ENCODE measurements around the gene SH3YL1.

Gene SH3YL1

DNA sequence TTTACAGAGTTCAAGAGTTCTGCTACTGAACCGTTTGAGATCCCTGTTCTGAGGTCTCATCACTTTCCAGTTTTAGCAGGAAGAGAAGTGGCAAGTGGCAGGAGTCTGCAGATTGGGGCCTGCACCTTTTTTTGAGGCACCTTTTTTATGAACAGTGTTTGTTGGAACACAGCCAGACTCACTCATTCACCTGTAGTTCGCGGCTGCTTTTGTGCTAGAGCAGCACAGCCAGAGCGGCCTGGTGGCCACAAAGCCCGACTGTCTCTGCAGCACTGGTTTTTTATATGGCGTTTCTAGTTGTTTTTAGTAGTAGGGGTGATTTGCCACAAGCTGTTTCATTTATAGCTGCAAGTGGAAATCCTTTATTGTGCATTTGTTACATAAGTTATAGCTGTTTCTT, 9.5 kb upstream of the SH3YL1 start:
- H3K79me1 ChIP-seq (ENCODE audit: low read length): peaks cover 19% of the 10 kb centered on the region
- no peak overlapping the region for H3K27ac ChIP-seq (ENCODE audit: low read depth, low read length)
- no peak overlapping the region for H3K18ac ChIP-seq (ENCODE audit: low read length)
- H2BK5ac ChIP-seq (ENCODE audit: low read length): no peak overlapping the region
- H3K79me2 ChIP-seq (ENCODE audit: control insufficient read depth, insufficient read depth, low read length): peaks cover 56% of the 10 kb centered on the region
- H3K4me3 ChIP-seq (ENCODE audit: low read length): no peak overlapping the region
- no peak overlapping the region for H2BK120ac ChIP-seq (ENCODE audit: low read depth, low read length)
- no peak overlapping the region for H4K5ac ChIP-seq (ENCODE audit: low read length)
- no peak overlapping the region for H3K23ac ChIP-seq (ENCODE audit: low read length)
- peaks cover 6% of the 10 kb centered on the region for H3K36me3 ChIP-seq (ENCODE audit: control insufficient read depth, insufficient read depth, low read length)
- no peak overlapping the region for H2BK15ac ChIP-seq (replicated peaks; ENCODE audit: low read depth)
- no peak overlapping the region for H3K4me2 ChIP-seq (ENCODE audit: low read length)
- H3K9ac ChIP-seq (ENCODE audit: low read length): no peak overlapping the region
- no peak overlapping the region for H4K8ac ChIP-seq (ENCODE audit: low read depth, low read length)
- no peaks in the 10 kb centered on the region for H3K4me1 ChIP-seq (ENCODE audit: control insufficient read depth, low read depth, low read length)
- H3K56ac ChIP-seq (ENCODE audit: low read length): no peak overlapping the region
- no peak overlapping the region for H2AK5ac ChIP-seq (ENCODE audit: low read length)
- no peaks in the 10 kb centered on the region for H3K27me3 ChIP-seq (ENCODE audit: insufficient read depth, low read length, poor library complexity)
- no CpG with 5 or more reads among the region's 6 CpGs for WGBS (ENCODE audit: extremely low coverage, insufficient coverage, low lambda C conversion rate)
- DNase-seq: no peak
- H3K4ac ChIP-seq (ENCODE audit: low read depth, low read length): no peak overlapping the region

DNA sequence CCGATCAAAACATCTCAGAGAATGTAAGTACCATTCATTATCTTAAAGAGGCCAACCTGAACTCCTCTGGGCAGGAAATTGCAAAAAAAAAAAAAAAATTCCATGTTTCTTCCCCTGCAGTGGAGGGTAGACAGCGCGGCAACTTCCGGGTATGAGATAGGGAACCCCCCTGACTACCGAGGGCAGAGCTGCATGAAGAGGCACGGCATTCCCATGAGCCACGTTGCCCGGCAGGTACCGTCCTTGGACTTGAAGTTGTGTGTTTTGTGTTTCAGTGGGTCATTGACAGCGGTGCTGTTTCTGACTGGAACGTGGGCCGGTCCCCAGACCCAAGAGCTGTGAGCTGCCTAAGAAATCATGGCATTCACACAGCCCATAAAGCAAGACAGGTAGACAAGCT, 8.1 kb upstream of the SH3YL1 start:
- no peak overlapping the region for H2BK120ac ChIP-seq (ENCODE audit: low read depth, low read length)
- H2AK5ac ChIP-seq (ENCODE audit: low read length): no peak overlapping the region
- peaks cover 17% of the 10 kb centered on the region for H3K79me1 ChIP-seq (ENCODE audit: low read length)
- no peak overlapping the region for H3K4me3 ChIP-seq (ENCODE audit: low read length)
- no peak overlapping the region for H4K8ac ChIP-seq (ENCODE audit: low read depth, low read length)
- H4K5ac ChIP-seq (ENCODE audit: low read length): no peak overlapping the region
- H3K79me2 ChIP-seq (ENCODE audit: control insufficient read depth, insufficient read depth, low read length): peaks cover 70% of the 10 kb centered on the region
- H3K56ac ChIP-seq (ENCODE audit: low read length): no peak overlapping the region
- H3K27ac ChIP-seq (ENCODE audit: low read depth, low read length): no peak overlapping the region
- WGBS (ENCODE audit: extremely low coverage, insufficient coverage, low lambda C conversion rate): no CpG with 5 or more reads among the region's 12 CpGs
- H2BK5ac ChIP-seq (ENCODE audit: low read length): no peak overlapping the region
- no peak overlapping the region for H2BK15ac ChIP-seq (replicated peaks; ENCODE audit: low read depth)
- no peak for DNase-seq
- H3K4me1 ChIP-seq (ENCODE audit: control insufficient read depth, low read depth, low read length): no peaks in the 10 kb centered on the region
- H3K9ac ChIP-seq (ENCODE audit: low read length): no peak overlapping the region
- no peak overlapping the region for H3K4ac ChIP-seq (ENCODE audit: low read depth, low read length)
- no peak overlapping the region for H3K18ac ChIP-seq (ENCODE audit: low read length)
- no peak overlapping the region for H3K23ac ChIP-seq (ENCODE audit: low read length)
- peaks cover 1% of the 10 kb centered on the region for H3K36me3 ChIP-seq (ENCODE audit: control insufficient read depth, insufficient read depth, low read length)
- no peak overlapping the region for H3K4me2 ChIP-seq (ENCODE audit: low read length)
- H3K27me3 ChIP-seq (ENCODE audit: insufficient read depth, low read length, poor library complexity): no peaks in the 10 kb centered on the region

DNA sequence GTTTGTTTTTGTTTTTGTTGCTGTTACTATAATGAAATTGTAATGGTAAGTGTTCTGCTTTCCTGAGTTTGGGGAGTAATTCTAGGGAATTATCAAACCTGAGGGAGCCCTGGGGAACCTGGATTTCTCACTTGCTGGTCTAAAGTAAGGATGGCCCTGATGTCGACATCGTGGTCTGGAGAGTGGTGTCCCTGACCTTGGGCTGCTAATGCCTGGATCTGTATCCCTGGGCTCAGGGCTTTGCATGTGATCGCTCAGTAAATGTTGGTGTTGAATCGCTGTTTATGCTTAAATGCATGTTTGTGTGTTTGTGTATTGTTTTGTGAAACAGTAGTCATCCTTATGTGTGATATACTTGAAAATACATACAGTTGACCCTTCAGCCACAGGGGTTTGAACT, 7.0 kb upstream of the SH3YL1 start:
- Histone ChIP-seq H3K79me2 (ENCODE audit: control insufficient read depth, insufficient read depth, low read length) (peaks cover 74% of the 10 kb centered on the region), H3K27me3 (ENCODE audit: insufficient read depth, low read length, poor library complexity) (no peaks in the 10 kb centered on the region), H3K4me3 (ENCODE audit: low read length) (no peak overlapping the region), H3K27ac (ENCODE audit: low read depth, low read length) (no peak overlapping the region), H3K4ac (ENCODE audit: low read depth, low read length) (no peak overlapping the region), H3K23ac (ENCODE audit: low read length) (no peak overlapping the region), H2BK5ac (ENCODE audit: low read length) (no peak overlapping the region), H4K8ac (ENCODE audit: low read depth, low read length) (no peak overlapping the region), H4K5ac (ENCODE audit: low read length) (no peak overlapping the region), H3K18ac (ENCODE audit: low read length) (no peak overlapping the region), H3K9ac (ENCODE audit: low read length) (no peak overlapping the region), H3K79me1 (ENCODE audit: low read length) (peaks cover 13% of the 10 kb centered on the region), H2BK15ac (replicated peaks; ENCODE audit: low read depth) (no peak overlapping the region), H2BK120ac (ENCODE audit: low read depth, low read length) (no peak overlapping the region), H3K56ac (ENCODE audit: low read length) (no peak overlapping the region), H2AK5ac (ENCODE audit: low read length) (no peak overlapping the region), H3K4me1 (ENCODE audit: control insufficient read depth, low read depth, low read length) (peaks cover 1% of the 10 kb centered on the region), H3K36me3 (ENCODE audit: control insufficient read depth, insufficient read depth, low read length) (no peaks in the 10 kb centered on the region), H3K4me2 (ENCODE audit: low read length) (no peak overlapping the region)
- no CpG with 5 or more reads among the region's 4 CpGs for WGBS (ENCODE audit: extremely low coverage, insufficient coverage, low lambda C conversion rate)
- DNase-seq: no peak

DNA sequence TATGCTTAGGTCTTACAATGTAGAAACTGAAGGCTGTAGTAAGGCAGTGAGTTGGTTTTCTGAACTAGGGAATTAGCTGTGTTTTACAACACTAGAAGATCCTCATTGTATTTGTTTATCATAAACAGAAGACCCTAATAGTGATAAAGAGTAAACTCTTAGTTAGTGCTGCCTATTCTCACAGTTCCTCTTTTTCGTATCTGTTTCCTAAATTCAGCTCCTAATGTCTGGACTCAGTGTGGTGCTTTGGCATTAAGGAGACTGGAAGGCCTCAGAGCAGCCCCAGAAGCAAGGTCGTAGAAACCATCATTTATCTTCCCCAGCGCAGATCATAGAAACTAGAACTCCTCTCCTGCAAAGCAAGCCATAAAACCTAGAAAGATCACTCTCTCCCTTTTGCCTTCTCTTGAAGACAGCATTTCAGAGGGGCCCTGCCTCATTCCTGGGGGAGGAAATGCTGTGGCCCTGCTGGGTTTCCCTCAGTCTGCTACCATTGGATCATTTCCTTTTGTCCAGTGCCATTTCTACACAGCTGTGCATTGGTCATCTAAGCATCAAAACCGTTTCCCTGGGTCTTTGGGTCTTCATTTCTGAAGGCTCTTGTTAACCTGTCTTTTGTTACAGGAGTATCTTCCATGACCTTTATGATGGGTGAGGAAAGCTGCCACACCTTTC, 5.7 kb upstream of the SH3YL1 start:
- Histone ChIP-seq H3K9ac (ENCODE audit: low read length) (no peak overlapping the region), H3K23ac (ENCODE audit: low read length) (no peak overlapping the region), H3K27me3 (ENCODE audit: insufficient read depth, low read length, poor library complexity) (no peaks in the 10 kb centered on the region), H3K4me2 (ENCODE audit: low read length) (no peak overlapping the region), H3K56ac (ENCODE audit: low read length) (no peak overlapping the region), H3K79me1 (ENCODE audit: low read length) (peaks cover 14% of the 10 kb centered on the region), H3K79me2 (ENCODE audit: control insufficient read depth, insufficient read depth, low read length) (peaks cover 82% of the 10 kb centered on the region), H3K36me3 (ENCODE audit: control insufficient read depth, insufficient read depth, low read length) (no peaks in the 10 kb centered on the region), H2BK15ac (replicated peaks; ENCODE audit: low read depth) (no peak overlapping the region), H3K4me1 (ENCODE audit: control insufficient read depth, low read depth, low read length) (peaks cover 1% of the 10 kb centered on the region), H2BK120ac (ENCODE audit: low read depth, low read length) (no peak overlapping the region), H3K27ac (ENCODE audit: low read depth, low read length) (no peak overlapping the region), H2AK5ac (ENCODE audit: low read length) (no peak overlapping the region), H3K18ac (ENCODE audit: low read length) (no peak overlapping the region), H4K8ac (ENCODE audit: low read depth, low read length) (no peak overlapping the region), H4K5ac (ENCODE audit: low read length) (no peak overlapping the region), H3K4ac (ENCODE audit: low read depth, low read length) (no peak overlapping the region), H2BK5ac (ENCODE audit: low read length) (no peak overlapping the region), H3K4me3 (ENCODE audit: low read length) (no peak overlapping the region)
- no peak for DNase-seq
- WGBS (ENCODE audit: extremely low coverage, insufficient coverage, low lambda C conversion rate): no CpG with 5 or more reads among the region's 4 CpGs

DNA sequence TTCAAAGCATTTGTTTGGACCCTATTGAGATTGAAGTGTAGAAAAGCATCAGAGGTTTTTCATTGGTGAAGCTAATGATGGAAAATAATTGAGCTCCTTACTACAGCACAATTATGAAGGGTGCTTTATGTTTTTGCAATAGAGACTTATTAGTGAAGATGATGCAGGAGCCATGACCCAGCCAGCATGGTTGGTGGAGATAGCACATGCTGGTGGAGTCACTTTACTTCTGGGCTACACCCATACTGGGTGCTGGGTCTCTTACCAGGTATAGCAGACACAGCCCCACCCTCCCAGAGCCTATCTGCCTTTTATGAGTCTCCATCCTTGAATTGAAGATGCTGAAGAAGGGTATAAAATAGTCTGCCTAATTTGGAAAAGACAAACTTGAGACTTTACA, 4.5 kb upstream of the SH3YL1 start:
- H3K4me2 ChIP-seq (ENCODE audit: low read length): no peak overlapping the region
- H3K36me3 ChIP-seq (ENCODE audit: control insufficient read depth, insufficient read depth, low read length): no peaks in the 10 kb centered on the region
- no peak overlapping the region for H4K8ac ChIP-seq (ENCODE audit: low read depth, low read length)
- H3K4ac ChIP-seq (ENCODE audit: low read depth, low read length): no peak overlapping the region
- H2AK5ac ChIP-seq (ENCODE audit: low read length): no peak overlapping the region
- H3K23ac ChIP-seq (ENCODE audit: low read length): no peak overlapping the region
- H2BK120ac ChIP-seq (ENCODE audit: low read depth, low read length): no peak overlapping the region
- H3K27me3 ChIP-seq (ENCODE audit: insufficient read depth, low read length, poor library complexity): no peaks in the 10 kb centered on the region
- H2BK5ac ChIP-seq (ENCODE audit: low read length): no peak overlapping the region
- no peak overlapping the region for H4K5ac ChIP-seq (ENCODE audit: low read length)
- peaks cover 1% of the 10 kb centered on the region for H3K4me1 ChIP-seq (ENCODE audit: control insufficient read depth, low read depth, low read length)
- H2BK15ac ChIP-seq (replicated peaks; ENCODE audit: low read depth): no peak overlapping the region
- H3K27ac ChIP-seq (ENCODE audit: low read depth, low read length): no peak overlapping the region
- peaks cover 76% of the 10 kb centered on the region for H3K79me2 ChIP-seq (ENCODE audit: control insufficient read depth, insufficient read depth, low read length)
- H3K4me3 ChIP-seq (ENCODE audit: low read length): no peak overlapping the region
- no peak overlapping the region for H3K9ac ChIP-seq (ENCODE audit: low read length)
- no peak overlapping the region for H3K56ac ChIP-seq (ENCODE audit: low read length)
- peaks cover 13% of the 10 kb centered on the region for H3K79me1 ChIP-seq (ENCODE audit: low read length)
- no peak overlapping the region for H3K18ac ChIP-seq (ENCODE audit: low read length)
- no peak for DNase-seq
